ENCODE data around the gene BCR.

GRCh38 chr22:23137905-23138561, 42.3 kb upstream of the BCR start:
- TF ChIP-seq, protein P1, sequence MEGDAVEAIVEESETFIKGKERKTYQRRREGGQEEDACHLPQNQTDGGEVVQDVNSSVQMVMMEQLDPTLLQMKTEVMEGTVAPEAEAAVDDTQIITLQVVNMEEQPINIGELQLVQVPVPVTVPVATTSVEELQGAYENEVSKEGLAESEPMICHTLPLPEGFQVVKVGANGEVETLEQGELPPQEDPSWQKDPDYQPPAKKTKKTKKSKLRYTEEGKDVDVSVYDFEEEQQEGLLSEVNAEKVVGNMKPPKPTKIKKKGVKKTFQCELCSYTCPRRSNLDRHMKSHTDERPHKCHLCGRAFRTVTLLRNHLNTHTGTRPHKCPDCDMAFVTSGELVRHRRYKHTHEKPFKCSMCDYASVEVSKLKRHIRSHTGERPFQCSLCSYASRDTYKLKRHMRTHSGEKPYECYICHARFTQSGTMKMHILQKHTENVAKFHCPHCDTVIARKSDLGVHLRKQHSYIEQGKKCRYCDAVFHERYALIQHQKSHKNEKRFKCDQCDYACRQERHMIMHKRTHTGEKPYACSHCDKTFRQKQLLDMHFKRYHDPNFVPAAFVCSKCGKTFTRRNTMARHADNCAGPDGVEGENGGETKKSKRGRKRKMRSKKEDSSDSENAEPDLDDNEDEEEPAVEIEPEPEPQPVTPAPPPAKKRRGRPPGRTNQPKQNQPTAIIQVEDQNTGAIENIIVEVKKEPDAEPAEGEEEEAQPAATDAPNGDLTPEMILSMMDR (IDR thresholded peaks at IDR 0.05; ENCODE audit: poor library complexity, severe bottlenecking): no peak
- TF ChIP-seq MXI1 (conservative IDR thresholded peaks at IDR 0.05; ENCODE audit: poor library complexity, severe bottlenecking) (no peak), REST (IDR thresholded peaks at IDR 0.05; ENCODE audit: borderline replicate concordance) (no peak), EZH2 (IDR thresholded peaks at IDR 0.05; ENCODE audit: borderline replicate concordance, insufficient read depth, low read length, poor library complexity, severe bottlenecking) (no peak)
